ENCODE measurements around the gene ATP2C2.
"Not testable (repeated sequence)": the region's sequence is repeated elsewhere in the genome, so short reads cannot be mapped to it uniquely, and the experiment has no call there.

ATP2C2 gene

GRCh38 chr16:84340325-84341040 is 27.9 kb upstream of the ATP2C2 start:
- in situ Hi-C loops (cut with HindIII; ENCODE audit: low sequenced_read_pairs): no loop called here
- DNase-seq (ENCODE audit: low read depth, low spot score): no peak
- no peak for TF ChIP-seq CTCF (IDR thresholded peaks at IDR 0.05; ENCODE audit: low read depth, low read length)
- no peak overlapping the region for H3K4me3 ChIP-seq (ENCODE audit: low read depth, low read length)

- TF ChIP-seq CTCF (IDR thresholded peaks at IDR 0.05; ENCODE audit: low read depth, low read length): no peak
- in situ Hi-C loops (cut with HindIII; ENCODE audit: low sequenced_read_pairs): no loop called here
- DNase-seq (ENCODE audit: low read depth, low spot score): no peak
- no peak overlapping the region for H3K4me3 ChIP-seq (ENCODE audit: low read depth, low read length)
These were observed 26.6 kb upstream of the ATP2C2 start for GRCh38 chr16:84341528-84342295.

- in situ Hi-C loops (cut with HindIII; ENCODE audit: low sequenced_read_pairs); H3K4me3 ChIP-seq (ENCODE audit: low read depth, low read length); DNase-seq (ENCODE audit: low read depth, low spot score): not testable (repeated sequence)
These were observed 24.5 kb upstream of the ATP2C2 start for GRCh38 chr16:84343800-84344199.

GRCh38 chr16:84344781-84345180 is 23.6 kb upstream of the ATP2C2 start:
- no peak overlapping the region for H3K4me3 ChIP-seq (ENCODE audit: low read depth, low read length)
- no peak for DNase-seq (ENCODE audit: low read depth, low spot score)
- in situ Hi-C loops (cut with HindIII; ENCODE audit: low sequenced_read_pairs): no loop called here
- no peak for TF ChIP-seq CTCF (IDR thresholded peaks at IDR 0.05; ENCODE audit: low read depth, low read length)

- in situ Hi-C loops (cut with HindIII; ENCODE audit: low sequenced_read_pairs): no loop called here
- no peak overlapping the region for H3K4me3 ChIP-seq (ENCODE audit: low read depth, low read length)
- no peak for TF ChIP-seq CTCF (IDR thresholded peaks at IDR 0.05; ENCODE audit: low read depth, low read length)
- DNase-seq (ENCODE audit: low read depth, low spot score): no peak
These were observed 21.2 kb upstream of the ATP2C2 start for GRCh38 chr16:84347161-84347560.

- no peak overlapping the region for H3K4me3 ChIP-seq (ENCODE audit: low read depth, low read length)
- TF ChIP-seq CTCF (IDR thresholded peaks at IDR 0.05; ENCODE audit: low read depth, low read length): no peak
- in situ Hi-C loops (cut with HindIII; ENCODE audit: low sequenced_read_pairs): no loop called here
- no peak for DNase-seq (ENCODE audit: low read depth, low spot score)
These were observed 19.9 kb upstream of the ATP2C2 start for GRCh38 chr16:84348386-84348888.

All from astrocyte of the spinal cord (primary cell).